IPS DF 6.9 (cell line): ENCODE measurements around the gene MTRR.

Experiments
- DNase-seq: peaks from one replicate; pipeline ENCODE4 v3.0.0-alpha.2; 2013; ENCODE audit warnings: low read depth, low spot score
- H3K27ac ChIP-seq: one replicate; pipeline ENCODE4 v1.5.1; 2013; ENCODE audit warnings: low read length, control low read depth
- H3K27me3 ChIP-seq: 2 replicates; pipeline ENCODE4 v1.6.1; 2013; ENCODE audit warnings: mild to moderate bottlenecking, low read length; ENCODE audit not compliant: control insufficient read depth, insufficient read depth
- H3K36me3 ChIP-seq: 2 replicates; pipeline ENCODE4 v1.6.1; 2013; ENCODE audit warnings: low read length; ENCODE audit not compliant: control insufficient read depth, insufficient read depth
- H3K4me1 ChIP-seq: 2 replicates; pipeline ENCODE4 v1.6.1; 2013; ENCODE audit warnings: low read length; ENCODE audit not compliant: control insufficient read depth, insufficient read depth
- H3K4me3 ChIP-seq: 2 replicates; pipeline ENCODE4 v1.5.1; 2013; ENCODE audit warnings: mild to moderate bottlenecking, low read length
- H3K9me3 ChIP-seq: 2 replicates; pipeline ENCODE4 v1.6.1; 2013; ENCODE audit warnings: low read length, inconsistent platforms; ENCODE audit not compliant: control insufficient read depth, insufficient read depth
- WGBS: extraction: QIAGEN DNeasy Blood & Tissue Kit; methylation state at CpG from one replicate; pipeline ENCODE4 v1.1.7; 2013; ENCODE audit warnings: mixed read lengths, missing lambda C conversion rate; ENCODE audit not compliant: insufficient read length, insufficient coverage; 5-methylcytosine and 5-hydroxymethylcytosine counted together

Gene MTRR

DNA sequence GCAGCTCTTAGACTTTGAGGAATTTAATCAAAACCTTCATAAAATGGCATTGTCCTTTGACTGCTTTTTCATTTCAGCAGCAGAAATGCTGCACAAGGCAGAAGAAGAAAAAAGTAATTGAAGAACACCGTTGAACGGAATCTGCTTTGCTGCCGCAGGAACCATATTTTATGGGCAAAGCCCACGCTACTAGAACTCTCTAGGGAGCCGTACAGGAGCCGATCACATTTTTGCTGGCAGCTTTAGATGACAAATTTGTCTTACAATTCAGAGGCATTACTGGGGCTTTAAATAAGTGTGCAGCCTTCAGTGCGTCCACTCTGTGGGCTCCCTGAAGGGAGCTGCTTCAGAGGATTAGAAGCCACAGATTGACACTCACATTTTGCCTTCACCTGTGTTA lies 23.4 kb upstream of the MTRR start:
- Histone ChIP-seq H3K36me3 (no peaks in the 10 kb centered on the region), H3K27ac (no peak overlapping the region), H3K4me3 (no peak overlapping the region), H3K27me3 (peaks cover 2% of the 10 kb centered on the region; the same call in 1 of the 2 replicates), H3K4me1 (no peaks in the 10 kb centered on the region; the same call in 1 of the 2 replicates), H3K9me3 (no peaks in the 10 kb centered on the region)
- WGBS: no CpG with 5 or more reads among the region's 7 CpGs
- DNase-seq: no peak

DNA sequence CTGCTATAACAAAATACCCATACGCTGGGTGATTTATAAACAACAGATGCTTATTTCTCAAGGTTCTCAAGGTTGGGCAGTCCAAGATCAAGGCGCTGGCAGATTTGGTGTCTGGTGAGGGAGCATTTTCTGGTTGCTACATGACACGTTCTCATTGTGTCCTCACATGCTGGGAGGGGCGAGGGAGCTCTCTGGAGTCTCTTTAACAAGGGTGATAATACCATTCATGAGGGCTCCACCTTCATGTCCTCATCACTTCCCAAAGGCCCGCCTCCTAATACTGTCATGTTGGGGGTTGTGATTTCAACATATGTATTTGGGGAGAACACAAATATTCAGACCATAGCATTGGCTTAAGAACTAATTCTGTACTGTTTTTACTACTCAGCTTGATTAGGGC lies 22.6 kb upstream of the MTRR start:
- Histone ChIP-seq H3K9me3 (no peaks in the 10 kb centered on the region), H3K4me1 (no peaks in the 10 kb centered on the region; the same call in 1 of the 2 replicates), H3K36me3 (no peaks in the 10 kb centered on the region), H3K27ac (no peak overlapping the region), H3K27me3 (peaks cover 2% of the 10 kb centered on the region; the same call in 1 of the 2 replicates), H3K4me3 (no peak overlapping the region)
- no peak for DNase-seq
- no CpG with 5 or more reads among the region's 5 CpGs for WGBS

- no peaks in the 10 kb centered on the region for H3K36me3 ChIP-seq
- H3K9me3 ChIP-seq: no peaks in the 10 kb centered on the region
- no CpG with 5 or more reads among the region's 2 CpGs for WGBS
- no peak overlapping the region for H3K4me3 ChIP-seq
- peaks cover 2% of the 10 kb centered on the region; the same call in 1 of the 2 replicates for H3K27me3 ChIP-seq
- H3K4me1 ChIP-seq: peaks cover 2% of the 10 kb centered on the region; the same call in 1 of the 2 replicates
- no peak for DNase-seq
- H3K27ac ChIP-seq: no peak overlapping the region
These were observed 20.7 kb upstream of the MTRR start for GRCh38 chr5:7848296-7848695.

DNA sequence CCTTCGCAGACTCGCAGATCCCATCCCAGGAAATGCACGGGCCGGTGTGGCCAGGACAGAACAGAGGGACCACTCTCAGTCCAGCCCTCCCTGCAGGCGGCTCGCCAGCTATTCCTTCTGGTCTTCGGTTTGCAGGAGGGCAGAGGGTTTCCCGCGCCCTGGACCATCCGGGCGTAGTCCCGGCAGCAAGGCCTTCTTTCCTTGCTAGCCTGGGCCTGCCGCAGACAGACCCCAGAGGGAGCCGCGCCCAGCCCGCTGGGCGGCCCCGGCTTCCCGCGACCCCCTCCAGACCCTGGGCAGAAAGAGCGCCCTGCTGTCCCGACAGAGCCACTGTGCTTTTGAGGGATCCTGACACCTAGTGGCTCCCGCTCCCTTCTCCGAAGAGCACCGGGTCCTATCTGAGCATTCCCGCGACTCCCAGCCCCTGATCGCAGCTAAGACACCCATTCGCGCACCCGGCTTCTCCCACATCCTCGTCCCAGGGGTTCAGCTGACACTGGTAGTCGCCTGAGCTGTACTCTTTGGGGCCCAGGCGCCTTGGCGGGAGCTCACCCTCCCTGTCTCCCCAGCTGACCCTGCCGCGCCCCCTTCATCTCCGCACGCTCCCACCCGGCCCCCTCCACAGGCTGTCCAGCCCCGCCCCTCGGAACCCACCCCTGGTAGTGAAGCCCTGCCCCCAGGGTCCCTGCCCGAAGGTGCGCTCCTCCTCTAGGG lies 19.1 kb upstream of the MTRR start:
- peaks cover 2% of the 10 kb centered on the region; the same call in 1 of the 2 replicates for H3K4me1 ChIP-seq
- no peak overlapping the region for H3K27ac ChIP-seq
- no peaks in the 10 kb centered on the region for H3K36me3 ChIP-seq
- no peaks in the 10 kb centered on the region for H3K9me3 ChIP-seq
- H3K4me3 ChIP-seq: peak overlapping the region; percentile 72
- DNase-seq: peak; percentile 25
- peaks cover 2% of the 10 kb centered on the region; the same call in 1 of the 2 replicates for H3K27me3 ChIP-seq
- whole genome bisulfite sequencing: no CpG with 5 or more reads among the region's 44 CpGs

- Histone ChIP-seq H3K27me3 (peaks cover 2% of the 10 kb centered on the region; the same call in 1 of the 2 replicates), H3K4me1 (peaks cover 2% of the 10 kb centered on the region; the same call in 1 of the 2 replicates), H3K4me3 (peak within 1 kb of the TSS; percentile 72), H3K27ac (no peak within 1 kb of the TSS), H3K9me3 (no peaks in the 10 kb centered on the region), H3K36me3 (no peaks in the 10 kb centered on the region)
- peak; percentile 68 for DNase-seq
- no CpG with 5 or more reads among the region's 76 CpGs for WGBS
These were observed 18.3 kb upstream of the MTRR start, which contains the start of gene CFAP90 for GRCh38 chr5:7850395-7851239. TSS of gene CFAP90 (minus strand) at chr5:7851133. CDS start at chr5:7851021, 112 bp downstream.

DNA sequence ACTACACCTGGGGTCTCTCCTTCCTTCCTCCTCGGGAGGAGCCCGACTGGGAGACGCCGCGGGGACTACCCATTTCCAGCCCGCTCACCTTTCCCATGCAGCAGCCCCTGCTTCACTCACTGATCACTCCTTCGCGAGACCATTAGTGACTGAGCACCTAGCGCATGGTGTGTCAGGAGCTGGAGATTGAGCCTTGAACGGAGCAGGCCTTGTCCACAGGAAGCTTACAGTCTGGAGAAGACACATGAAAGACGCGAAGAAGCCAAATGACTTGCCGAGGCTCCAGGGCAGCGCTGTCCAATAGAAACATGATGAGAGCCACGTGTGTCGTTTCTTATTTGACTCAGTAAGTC lies 17.7 kb upstream of the MTRR start:
- Histone ChIP-seq H3K27me3 (peaks cover 2% of the 10 kb centered on the region; the same call in 1 of the 2 replicates), H3K27ac (no peak overlapping the region), H3K9me3 (no peaks in the 10 kb centered on the region), H3K4me1 (peaks cover 2% of the 10 kb centered on the region; the same call in 1 of the 2 replicates), H3K4me3 (peak overlapping the region; percentile 64; the same call in 1 of the 2 replicates), H3K36me3 (no peaks in the 10 kb centered on the region)
- no CpG with 5 or more reads among the region's 16 CpGs for whole genome bisulfite sequencing
- DNase-seq: no peak

- Histone ChIP-seq H3K27ac (no peak overlapping the region), H3K9me3 (no peaks in the 10 kb centered on the region), H3K27me3 (peaks cover 2% of the 10 kb centered on the region; the same call in 1 of the 2 replicates), H3K4me3 (no peak overlapping the region; the same call in 1 of the 2 replicates), H3K4me1 (peaks cover 2% of the 10 kb centered on the region; the same call in 1 of the 2 replicates), H3K36me3 (no peaks in the 10 kb centered on the region)
- DNase-seq: no peak
- no CpG with 5 or more reads among the region's 8 CpGs for WGBS
These were observed 17.2 kb upstream of the MTRR start for GRCh38 chr5:7851617-7852289.

GRCh38 chr5:7852542-7852941 lies 16.4 kb upstream of the MTRR start:
- Histone ChIP-seq H3K27me3 (peaks cover 2% of the 10 kb centered on the region; the same call in 1 of the 2 replicates), H3K4me3 (no peak overlapping the region), H3K27ac (no peak overlapping the region), H3K36me3 (no peaks in the 10 kb centered on the region), H3K4me1 (peaks cover 2% of the 10 kb centered on the region; the same call in 1 of the 2 replicates), H3K9me3 (no peaks in the 10 kb centered on the region)
- DNase-seq: no peak
- WGBS: no CpG with 5 or more reads among the region's 1 CpG

GRCh38 chr5:7852988-7853387 lies 16.0 kb upstream of the MTRR start:
- Histone ChIP-seq H3K36me3 (no peaks in the 10 kb centered on the region), H3K27ac (no peak overlapping the region), H3K27me3 (peaks cover 2% of the 10 kb centered on the region; the same call in 1 of the 2 replicates), H3K9me3 (no peaks in the 10 kb centered on the region), H3K4me3 (no peak overlapping the region), H3K4me1 (peaks cover 2% of the 10 kb centered on the region; the same call in 1 of the 2 replicates)
- WGBS: no CpG with 5 or more reads among the region's 2 CpGs
- no peak for DNase-seq

DNA sequence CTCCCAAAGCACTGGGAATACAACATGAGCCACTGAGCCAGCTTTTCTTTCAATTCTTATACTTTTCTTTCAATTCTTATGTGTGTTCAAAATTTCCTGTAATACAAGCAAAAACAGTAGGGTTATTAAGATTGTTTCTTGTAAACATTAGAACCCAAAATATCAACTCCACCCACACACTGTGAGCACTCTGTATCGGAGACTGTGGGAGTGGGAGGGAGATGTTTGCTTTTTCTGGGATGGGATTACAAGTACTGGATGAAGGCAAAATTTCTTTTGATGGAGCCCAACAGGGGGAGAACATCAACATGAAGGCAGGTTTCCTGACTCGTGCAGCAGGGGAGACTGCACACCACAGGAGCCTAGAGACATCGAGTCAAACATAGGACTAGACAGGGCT lies 13.3 kb upstream of the MTRR start:
- Histone ChIP-seq H3K9me3 (no peaks in the 10 kb centered on the region), H3K27me3 (no peaks in the 10 kb centered on the region), H3K4me3 (no peak overlapping the region), H3K36me3 (no peaks in the 10 kb centered on the region; the same call in 1 of the 2 replicates), H3K4me1 (peaks cover 2% of the 10 kb centered on the region; the same call in 1 of the 2 replicates), H3K27ac (no peak overlapping the region)
- WGBS: no CpG with 5 or more reads among the region's 3 CpGs
- DNase-seq: no peak
